GM19467 (cell line): ENCODE data around the gene CCDC150.

Experiments
- ATAC-seq: cut with Tn5 transposase; IDR thresholded peaks from one replicate; pipeline ENCODE4 v1.9.1; 2021; ENCODE audit warnings: mild to moderate bottlenecking, moderate library complexity; ENCODE audit not compliant: unreplicated experiment

CCDC150 gene

DNA sequence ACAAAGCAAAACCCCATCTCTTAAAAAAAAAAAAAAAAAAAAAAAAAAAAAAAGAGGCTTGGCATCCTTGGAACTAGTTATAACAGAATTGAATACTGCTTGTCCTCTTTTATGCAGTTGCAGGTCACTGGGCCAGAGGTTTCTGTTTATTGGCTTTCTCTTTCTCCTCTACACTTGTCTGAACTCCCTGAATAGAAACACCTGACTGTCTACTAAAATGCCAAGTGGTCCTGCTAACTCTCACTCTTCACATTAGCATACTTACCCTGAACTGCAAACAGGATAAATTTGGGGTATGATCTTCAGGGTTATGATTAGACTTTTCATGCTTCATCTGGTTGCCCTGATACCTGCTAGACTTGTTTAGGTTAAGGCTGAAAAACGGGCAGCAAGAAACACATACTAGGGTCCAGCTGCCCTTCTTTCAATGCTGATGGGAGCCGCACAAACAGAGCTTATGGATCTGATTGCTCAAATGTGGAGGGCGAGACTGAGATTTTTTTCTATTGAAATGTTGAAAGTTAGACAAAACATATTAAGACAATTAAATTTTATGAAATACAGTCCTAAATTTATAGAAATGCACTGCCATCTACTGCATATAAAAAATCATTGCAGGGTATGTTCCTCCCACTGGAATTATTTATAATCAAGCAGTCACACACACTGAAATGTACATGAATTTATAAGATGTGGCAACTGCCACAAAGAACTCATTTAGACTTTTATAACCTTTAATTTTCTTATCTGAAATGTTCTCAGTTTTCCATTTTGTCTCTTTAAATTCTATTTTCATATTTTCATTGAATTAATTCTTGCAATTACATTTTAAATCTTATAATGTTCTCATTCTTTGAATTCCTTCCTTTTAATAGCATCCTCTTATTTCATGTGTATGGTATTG, 119.2 kb downstream of the CCDC150 start:
- ATAC-seq, result no peak

GRCh38 chr2:196759378-196759706, 119.8 kb downstream of the CCDC150 start:
- ATAC-seq, result no peak

DNA sequence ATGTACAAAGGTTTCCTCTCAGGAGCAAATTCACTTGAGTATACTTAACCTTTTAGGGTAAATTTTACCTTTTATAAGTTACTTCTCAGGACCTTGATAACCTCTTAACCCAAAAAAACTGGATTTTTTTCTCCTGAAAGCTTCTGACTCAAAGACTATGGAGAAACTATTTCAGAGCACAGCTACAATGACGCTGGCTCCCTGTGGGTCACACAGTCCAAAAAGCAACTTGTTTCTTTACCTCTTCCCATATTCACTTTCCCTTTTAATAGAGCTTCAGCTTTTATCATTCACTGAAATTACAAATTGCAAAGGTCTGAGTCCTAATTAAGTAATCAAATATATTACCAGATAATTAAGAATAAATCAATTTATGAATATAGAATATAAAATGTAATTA, 127.6 kb downstream of the CCDC150 start:
- ATAC-seq, result no peak
